C4-2B (cell line): ENCODE measurements around the gene EPB41L2.
"Not testable (repeated sequence)": the region's sequence is repeated elsewhere in the genome, so short reads cannot be mapped to it uniquely, and the experiment has no call there.

ENCODE experiments used
- H3K27ac ChIP-seq: fragments of 450-650 bp; 2 replicates; pipeline ENCODE4 v1.5.1; 2017
- ZFX ChIP-seq: fragments of 450-650 bp; IDR thresholded peaks from 2 replicates; pipeline ENCODE4 v1.6.1; 2017
- TF ChIP-seq, protein P1 (sequence below): fragments of 450-650 bp; conservative IDR thresholded peaks from 2 replicates; pipeline ENCODE4 v1.5.1; 2017; ENCODE audit warnings: mild to moderate bottlenecking

EPB41L2 gene

DNA sequence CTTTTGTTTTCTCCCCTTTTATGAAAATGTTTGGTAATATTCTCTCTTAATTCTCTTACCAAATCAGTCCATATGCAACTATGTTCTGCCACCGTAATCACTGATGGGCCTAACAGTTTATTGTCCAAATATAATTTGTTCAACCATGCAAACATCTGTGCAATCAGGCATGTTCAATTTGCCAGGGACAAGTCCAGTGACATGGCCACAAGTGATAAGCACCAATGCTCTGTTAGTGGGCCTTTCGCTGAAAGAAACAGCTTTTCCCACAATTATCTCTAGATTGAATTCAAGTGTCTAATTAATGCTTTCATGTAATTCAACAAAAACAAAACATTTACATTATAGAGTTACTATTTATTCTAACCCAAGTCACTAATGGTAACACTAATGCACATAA lies 53.3 kb downstream of the EPB41L2 start:
- H3K27ac ChIP-seq = no peak overlapping the region
- TF ChIP-seq ZFX = no peak
- TF ChIP-seq, protein P1, sequence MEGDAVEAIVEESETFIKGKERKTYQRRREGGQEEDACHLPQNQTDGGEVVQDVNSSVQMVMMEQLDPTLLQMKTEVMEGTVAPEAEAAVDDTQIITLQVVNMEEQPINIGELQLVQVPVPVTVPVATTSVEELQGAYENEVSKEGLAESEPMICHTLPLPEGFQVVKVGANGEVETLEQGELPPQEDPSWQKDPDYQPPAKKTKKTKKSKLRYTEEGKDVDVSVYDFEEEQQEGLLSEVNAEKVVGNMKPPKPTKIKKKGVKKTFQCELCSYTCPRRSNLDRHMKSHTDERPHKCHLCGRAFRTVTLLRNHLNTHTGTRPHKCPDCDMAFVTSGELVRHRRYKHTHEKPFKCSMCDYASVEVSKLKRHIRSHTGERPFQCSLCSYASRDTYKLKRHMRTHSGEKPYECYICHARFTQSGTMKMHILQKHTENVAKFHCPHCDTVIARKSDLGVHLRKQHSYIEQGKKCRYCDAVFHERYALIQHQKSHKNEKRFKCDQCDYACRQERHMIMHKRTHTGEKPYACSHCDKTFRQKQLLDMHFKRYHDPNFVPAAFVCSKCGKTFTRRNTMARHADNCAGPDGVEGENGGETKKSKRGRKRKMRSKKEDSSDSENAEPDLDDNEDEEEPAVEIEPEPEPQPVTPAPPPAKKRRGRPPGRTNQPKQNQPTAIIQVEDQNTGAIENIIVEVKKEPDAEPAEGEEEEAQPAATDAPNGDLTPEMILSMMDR = no peak

DNA sequence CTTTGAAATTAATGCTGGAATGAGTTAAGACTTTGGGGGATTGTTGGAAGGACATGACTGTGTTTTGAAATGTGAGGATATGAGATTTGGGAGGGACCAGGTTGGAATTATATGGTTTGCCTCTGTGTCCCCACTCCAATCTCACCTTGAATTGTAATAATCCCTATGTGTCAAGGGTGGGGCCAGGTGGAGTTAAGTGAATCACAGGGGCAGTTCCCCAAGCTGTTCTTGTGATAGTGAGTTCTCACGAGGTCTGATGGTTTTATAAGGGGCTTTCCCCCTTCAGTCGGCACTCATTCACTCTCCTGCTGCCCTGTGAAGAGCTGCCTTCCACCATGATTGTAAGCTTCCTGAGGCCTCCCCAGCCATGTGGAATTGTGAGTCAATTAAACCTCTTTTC lies 54.1 kb downstream of the EPB41L2 start:
- H3K27ac ChIP-seq = not testable (repeated sequence)

DNA sequence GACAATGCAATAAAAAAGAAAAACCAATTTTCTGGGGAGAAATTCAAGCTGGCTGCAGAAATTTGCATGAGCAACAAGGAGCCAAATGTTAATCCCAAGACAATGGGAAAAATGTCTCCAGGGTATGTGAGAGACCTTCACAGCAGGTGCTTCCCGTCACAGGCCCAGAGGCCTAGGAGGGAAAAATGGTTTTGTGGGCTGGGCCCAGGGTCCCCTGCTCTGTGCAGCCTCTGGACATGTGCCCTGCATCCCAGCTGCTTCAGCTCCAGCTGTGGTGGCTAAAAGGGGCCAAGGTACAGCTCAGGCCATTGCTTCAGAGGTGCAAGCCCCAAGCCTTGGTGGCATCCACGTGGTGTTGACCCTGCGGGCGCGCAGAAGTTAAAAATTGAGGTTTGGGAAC lies 55.1 kb downstream of the EPB41L2 start:
- not testable (repeated sequence) for H3K27ac ChIP-seq

DNA sequence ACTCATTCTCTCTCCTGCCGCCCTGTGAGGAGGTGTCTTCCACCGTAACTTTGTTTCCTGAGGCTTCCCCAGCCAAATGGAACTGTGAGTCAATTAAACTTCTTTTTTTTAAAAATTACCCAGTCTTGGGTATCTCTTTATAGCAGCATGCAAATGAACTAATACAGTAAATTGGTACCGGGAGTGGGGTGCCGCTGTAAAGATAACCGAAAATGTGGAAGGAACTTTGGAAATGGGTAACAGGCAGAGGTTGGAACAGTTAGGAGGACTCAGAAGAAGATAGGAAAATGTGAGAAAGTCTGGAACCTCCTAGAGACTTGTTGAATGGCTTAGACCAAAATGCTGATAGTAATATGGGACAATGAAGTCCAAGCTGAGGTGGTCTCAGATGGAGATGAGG lies 55.8 kb downstream of the EPB41L2 start:
- TF ChIP-seq ZFX = no peak
- TF ChIP-seq, protein P1 = no peak
- H3K27ac ChIP-seq = no peak overlapping the region

DNA sequence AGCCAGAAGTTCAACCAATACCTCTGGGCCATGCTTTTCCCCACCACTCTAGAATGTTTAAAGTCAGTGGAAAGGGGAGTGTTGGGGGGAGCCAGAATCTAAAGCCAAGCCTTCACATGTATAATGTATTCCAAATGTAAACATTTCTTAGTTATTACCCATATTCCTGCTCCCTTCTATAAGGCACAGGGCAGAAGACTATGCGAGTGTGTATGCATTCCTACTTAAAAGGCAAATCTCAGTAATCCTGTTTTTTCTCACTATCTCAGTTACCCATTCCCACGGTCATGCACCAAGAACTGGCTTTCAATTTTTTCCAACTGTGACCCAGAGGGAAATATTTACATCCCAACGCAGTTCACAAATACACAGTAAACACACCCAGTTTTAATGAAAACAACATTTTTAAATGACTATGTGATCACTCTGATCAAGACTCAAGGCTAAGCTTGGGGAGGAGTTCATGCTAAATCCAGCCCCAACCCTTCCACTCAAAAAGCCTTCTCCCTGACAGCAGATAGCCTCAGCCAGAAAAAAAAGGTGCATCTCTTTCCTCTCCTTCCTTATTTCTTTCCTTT lies 57.5 kb downstream of the EPB41L2 start:
- TF ChIP-seq ZFX = no peak
- TF ChIP-seq, protein P1 = no peak
- no peak overlapping the region for H3K27ac ChIP-seq

DNA sequence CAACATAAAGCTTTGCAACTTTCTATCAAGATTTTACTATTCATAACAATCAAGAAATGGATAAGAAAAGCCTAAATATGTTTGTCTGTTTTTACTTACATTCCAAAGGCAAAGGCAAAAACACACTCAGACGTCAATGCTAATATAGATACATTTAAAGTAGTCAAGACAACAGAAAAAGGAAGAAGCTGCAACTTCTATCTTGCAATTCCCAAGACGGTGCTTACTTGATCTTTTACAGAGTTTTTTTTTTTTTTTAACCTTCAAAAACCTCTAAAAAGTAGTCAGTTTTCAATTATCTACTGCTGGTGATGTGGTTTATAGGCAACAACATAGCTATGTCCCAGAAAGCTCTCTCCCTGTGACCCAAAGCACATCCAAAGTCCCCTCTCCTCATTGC lies 58.1 kb downstream of the EPB41L2 start:
- no peak for TF ChIP-seq ZFX
- TF ChIP-seq, protein P1 = no peak
- H3K27ac ChIP-seq = no peak overlapping the region

DNA sequence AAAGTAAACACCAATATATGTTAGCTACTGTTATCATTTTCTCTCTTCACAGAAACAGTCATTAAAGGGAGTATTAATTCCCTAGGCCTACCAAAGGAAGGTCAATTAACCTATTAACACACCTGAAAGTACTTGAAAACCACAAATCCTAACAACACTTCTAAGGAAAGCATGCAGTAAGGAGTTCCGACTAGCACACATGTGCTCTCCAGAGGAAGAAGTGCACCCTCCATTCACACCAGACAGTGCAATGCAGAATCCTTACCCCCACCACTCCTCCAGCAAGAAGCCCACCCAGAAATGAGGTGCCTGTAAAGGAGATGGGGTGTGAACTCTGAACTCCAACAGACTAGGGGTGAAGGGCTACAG lies 58.7 kb downstream of the EPB41L2 start:
- TF ChIP-seq, protein P1 = no peak
- TF ChIP-seq ZFX = no peak
- no peak overlapping the region for H3K27ac ChIP-seq

DNA sequence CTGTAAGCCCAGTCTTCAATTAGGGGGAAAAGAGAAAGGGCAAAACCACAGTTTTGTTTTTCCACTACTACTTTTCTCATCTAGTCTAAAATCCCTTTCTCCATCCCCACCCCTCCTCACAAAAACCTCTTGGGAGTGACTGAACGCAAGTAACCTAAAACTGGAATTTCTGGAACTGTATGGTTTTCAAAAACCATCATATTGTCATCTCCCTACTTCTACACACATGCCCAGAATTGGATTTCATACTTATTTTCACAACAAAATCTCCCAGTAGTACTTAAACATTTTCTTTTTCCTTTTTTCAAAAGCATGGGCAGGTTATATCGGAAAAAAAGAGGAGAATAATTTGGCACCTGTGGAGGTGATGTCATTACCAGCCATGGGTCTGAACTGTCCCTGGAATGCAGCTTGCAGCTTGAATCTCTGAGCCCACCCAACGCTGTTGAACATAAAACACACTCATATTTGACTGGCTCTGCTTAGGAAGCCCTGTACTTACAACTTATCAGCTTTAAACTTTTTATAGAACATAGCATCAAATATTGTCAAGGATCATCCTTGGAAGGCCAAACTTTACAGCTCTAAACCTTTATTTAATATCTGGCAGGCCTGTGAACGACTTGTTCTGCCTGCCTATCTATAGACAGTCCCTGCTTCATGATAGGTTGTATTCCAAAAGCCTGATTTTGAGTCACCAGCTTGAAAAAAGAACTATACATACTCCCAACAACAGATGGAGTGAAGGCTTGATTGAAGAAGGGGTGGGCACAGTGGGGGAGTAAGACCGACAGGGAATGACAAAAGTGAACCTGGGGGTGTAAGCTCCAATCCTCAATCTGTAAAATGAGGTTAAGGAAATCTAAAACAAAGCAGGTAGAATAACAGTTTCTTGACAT lies 59.3 kb downstream of the EPB41L2 start:
- TF ChIP-seq, protein P1 = no peak
- no peak for TF ChIP-seq ZFX
- H3K27ac ChIP-seq = no peak overlapping the region
